ENCODE data around the gene MRTO4.
"Not testable (repeated sequence)": the region's sequence is repeated elsewhere in the genome, so short reads cannot be mapped to it uniquely, and the experiment has no call there.

DNA sequence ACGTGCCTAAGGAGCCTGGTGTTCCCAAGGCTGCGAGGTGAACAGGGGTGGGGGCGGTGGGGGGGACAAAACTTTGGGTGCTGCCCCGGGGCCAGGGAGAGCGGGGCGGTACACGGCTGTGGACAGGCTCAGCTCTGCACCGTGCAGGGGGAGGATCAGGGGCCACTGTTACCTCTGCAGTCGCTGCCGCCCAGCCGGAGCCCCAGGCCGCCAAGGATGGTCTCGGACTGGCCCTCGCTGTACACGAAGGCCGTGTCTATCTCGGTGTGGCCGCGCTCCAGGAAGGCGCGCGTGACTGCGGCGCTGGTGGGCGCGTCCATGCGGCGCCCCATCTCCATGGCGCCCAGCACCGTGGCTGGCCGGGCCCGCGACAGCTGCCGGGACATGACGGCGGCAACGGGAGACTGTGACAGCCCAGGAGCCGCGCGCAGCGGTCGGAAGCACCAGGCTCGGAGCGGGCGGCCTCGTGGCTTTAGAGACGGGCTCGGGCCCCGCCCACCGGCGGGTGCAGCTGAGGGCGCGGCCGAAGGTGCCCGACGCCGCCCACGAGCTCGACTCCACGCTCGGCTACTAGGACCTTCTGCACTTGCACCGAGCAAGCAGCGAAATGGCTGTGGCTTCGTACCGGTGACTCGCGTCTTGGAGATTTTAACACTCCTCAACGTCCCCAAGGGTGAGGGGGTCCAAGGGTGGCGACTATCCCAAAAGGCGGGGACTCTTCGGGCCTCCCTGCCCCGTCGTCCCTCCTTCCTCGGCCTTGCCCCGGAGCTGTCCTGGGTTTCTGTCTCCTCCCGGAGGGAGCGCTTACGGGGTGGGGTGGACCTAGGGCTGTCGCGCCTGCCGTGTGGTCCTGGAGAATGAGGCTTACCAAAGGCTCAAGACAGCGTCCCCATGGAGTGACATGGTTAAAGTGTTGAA lies 37.0 kb downstream of the MRTO4 start, which contains the start of gene AKR7A3:
- TF ChIP-seq, protein P1, sequence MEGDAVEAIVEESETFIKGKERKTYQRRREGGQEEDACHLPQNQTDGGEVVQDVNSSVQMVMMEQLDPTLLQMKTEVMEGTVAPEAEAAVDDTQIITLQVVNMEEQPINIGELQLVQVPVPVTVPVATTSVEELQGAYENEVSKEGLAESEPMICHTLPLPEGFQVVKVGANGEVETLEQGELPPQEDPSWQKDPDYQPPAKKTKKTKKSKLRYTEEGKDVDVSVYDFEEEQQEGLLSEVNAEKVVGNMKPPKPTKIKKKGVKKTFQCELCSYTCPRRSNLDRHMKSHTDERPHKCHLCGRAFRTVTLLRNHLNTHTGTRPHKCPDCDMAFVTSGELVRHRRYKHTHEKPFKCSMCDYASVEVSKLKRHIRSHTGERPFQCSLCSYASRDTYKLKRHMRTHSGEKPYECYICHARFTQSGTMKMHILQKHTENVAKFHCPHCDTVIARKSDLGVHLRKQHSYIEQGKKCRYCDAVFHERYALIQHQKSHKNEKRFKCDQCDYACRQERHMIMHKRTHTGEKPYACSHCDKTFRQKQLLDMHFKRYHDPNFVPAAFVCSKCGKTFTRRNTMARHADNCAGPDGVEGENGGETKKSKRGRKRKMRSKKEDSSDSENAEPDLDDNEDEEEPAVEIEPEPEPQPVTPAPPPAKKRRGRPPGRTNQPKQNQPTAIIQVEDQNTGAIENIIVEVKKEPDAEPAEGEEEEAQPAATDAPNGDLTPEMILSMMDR (IDR thresholded peaks at IDR 0.05 in 8 of 11, conservative IDR thresholded peaks at IDR 0.05 in 3 of 11), result not testable (repeated sequence)
- TF ChIP-seq POLR2A (IDR thresholded peaks at IDR 0.05), result not testable (repeated sequence)
- peak in 1 of 3 donors; percentile 54 for TF ChIP-seq POLR2AphosphoS5 (IDR thresholded peaks at IDR 0.05)

Measured in spleen (tissue), 7 donors.